Measurements from ENCODE around the gene GPR34.
"Not testable (repeated sequence)": the region's sequence is repeated elsewhere in the genome, so short reads cannot be mapped to it uniquely, and the experiment has no call there.

Gene GPR34

DNA sequence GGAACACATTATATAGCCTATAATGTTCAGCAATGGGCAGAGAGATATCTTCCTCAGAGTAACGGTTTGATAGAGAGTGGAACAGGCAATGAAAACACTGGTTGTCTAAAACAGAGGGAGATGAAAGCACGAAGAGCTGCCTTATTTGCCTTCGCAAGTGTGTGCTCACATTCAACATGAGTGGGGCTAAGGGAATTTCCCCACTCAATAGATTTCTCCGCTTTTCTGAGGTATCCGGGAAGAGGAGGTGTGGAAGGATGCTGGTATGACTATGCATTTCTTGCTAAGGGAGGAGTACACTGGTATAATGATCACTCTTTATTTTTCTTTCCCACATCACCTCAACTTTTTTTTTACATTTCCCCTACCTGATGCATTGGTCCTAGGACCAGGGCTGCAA, 27.4 kb downstream of the GPR34 start:
- no peaks in the 10 kb centered on the region for H3K36me3 ChIP-seq (ENCODE audit: control insufficient read depth, low read length)
- H3K4me3 ChIP-seq (ENCODE audit: low read length), result no peak overlapping the region
- H3K27me3 ChIP-seq (ENCODE audit: control insufficient read depth, low read length), result no peaks in the 10 kb centered on the region
- H3K4me1 ChIP-seq (ENCODE audit: control insufficient read depth, low read length), result peaks cover 29% of the 10 kb centered on the region
- H3K9me3 ChIP-seq (ENCODE audit: control insufficient read depth, insufficient read depth, low read length), result peaks cover 5% of the 10 kb centered on the region; the same call in 1 of the 2 replicates
- H3K27ac ChIP-seq (ENCODE audit: low read depth, low read length), result no peak overlapping the region
- no peak overlapping the region for H3K4me2 ChIP-seq (ENCODE audit: low read length)
- no peaks in the 10 kb centered on the region for H3K79me2 ChIP-seq (ENCODE audit: control insufficient read depth, low read length)
- TF ChIP-seq, protein P1, sequence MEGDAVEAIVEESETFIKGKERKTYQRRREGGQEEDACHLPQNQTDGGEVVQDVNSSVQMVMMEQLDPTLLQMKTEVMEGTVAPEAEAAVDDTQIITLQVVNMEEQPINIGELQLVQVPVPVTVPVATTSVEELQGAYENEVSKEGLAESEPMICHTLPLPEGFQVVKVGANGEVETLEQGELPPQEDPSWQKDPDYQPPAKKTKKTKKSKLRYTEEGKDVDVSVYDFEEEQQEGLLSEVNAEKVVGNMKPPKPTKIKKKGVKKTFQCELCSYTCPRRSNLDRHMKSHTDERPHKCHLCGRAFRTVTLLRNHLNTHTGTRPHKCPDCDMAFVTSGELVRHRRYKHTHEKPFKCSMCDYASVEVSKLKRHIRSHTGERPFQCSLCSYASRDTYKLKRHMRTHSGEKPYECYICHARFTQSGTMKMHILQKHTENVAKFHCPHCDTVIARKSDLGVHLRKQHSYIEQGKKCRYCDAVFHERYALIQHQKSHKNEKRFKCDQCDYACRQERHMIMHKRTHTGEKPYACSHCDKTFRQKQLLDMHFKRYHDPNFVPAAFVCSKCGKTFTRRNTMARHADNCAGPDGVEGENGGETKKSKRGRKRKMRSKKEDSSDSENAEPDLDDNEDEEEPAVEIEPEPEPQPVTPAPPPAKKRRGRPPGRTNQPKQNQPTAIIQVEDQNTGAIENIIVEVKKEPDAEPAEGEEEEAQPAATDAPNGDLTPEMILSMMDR (IDR thresholded peaks at IDR 0.05; ENCODE audit: low read depth, low read length, poor library complexity, severe bottlenecking), result no peak
- TF ChIP-seq EZH2phosphoT487 (IDR thresholded peaks at IDR 0.05; ENCODE audit: borderline replicate concordance, low read length), result no peak
- no peaks in the 10 kb centered on the region for H3K9me2 ChIP-seq (replicated peaks; ENCODE audit: control insufficient read depth, low read length)
- no peaks in the 10 kb centered on the region for H3F3A ChIP-seq (ENCODE audit: control insufficient read depth, insufficient read depth)
- H4K20me1 ChIP-seq (ENCODE audit: control insufficient read depth, insufficient read depth, low read depth, low read length), result no peaks in the 10 kb centered on the region

GRCh38 chrX:41716767-41717473, 28.1 kb downstream of the GPR34 start:
- no peak for TF ChIP-seq EZH2phosphoT487 (IDR thresholded peaks at IDR 0.05; ENCODE audit: borderline replicate concordance, low read length)
- TF ChIP-seq, protein P1 (IDR thresholded peaks at IDR 0.05; ENCODE audit: low read depth, low read length, poor library complexity, severe bottlenecking), result no peak
- H3F3A ChIP-seq (ENCODE audit: control insufficient read depth, insufficient read depth), result no peaks in the 10 kb centered on the region
- peaks cover 5% of the 10 kb centered on the region; the same call in 1 of the 2 replicates for H3K9me3 ChIP-seq (ENCODE audit: control insufficient read depth, insufficient read depth, low read length)

DNA sequence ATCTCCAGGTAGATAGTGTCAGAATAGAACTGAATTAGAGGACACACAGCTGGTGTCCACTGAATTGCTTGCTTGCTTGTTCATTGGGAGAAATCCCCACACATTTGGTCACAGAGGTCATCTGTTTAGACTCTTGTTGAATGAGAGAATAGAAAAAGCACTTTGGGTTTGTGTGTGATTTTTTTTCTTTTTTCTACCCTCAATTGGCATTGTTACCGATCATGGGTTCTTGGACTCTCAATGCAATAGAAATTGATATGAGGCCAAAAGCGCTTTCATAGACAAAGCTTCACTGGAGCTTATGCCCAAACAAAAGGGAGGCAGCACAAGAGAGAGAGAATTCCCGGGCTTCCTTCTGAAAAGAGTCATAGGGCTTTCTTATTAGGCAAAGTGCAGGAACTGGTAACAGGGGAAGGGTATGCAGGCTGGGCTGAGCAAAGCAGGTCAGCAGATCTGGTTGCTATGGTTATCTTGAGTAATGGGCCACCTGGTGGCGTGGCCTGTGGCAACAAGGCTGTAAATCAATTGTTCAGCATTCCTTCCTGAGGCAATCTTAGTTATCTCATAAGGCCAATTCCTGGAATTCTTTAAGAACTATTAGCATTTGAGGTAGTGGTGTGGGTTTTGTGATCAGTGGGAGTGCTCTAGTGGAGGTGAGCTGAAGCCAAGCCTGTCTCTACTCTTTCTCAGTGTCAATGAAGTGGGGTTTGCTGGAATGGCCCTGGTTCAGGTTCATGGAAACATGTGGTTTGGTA, 29.9 kb downstream of the GPR34 start:
- Histone ChIP-seq H3F3A (ENCODE audit: control insufficient read depth, insufficient read depth) (0 out of 2 replicates have a peak, but pooled peaks cover 4% of the 10 kb centered on the region), H3K4me1 (ENCODE audit: control insufficient read depth, low read length) (peaks cover 54% of the 10 kb centered on the region), H3K4me3 (ENCODE audit: low read length) (no peak overlapping the region), H3K79me2 (ENCODE audit: control insufficient read depth, low read length) (no peaks in the 10 kb centered on the region), H3K27me3 (ENCODE audit: control insufficient read depth, low read length) (no peaks in the 10 kb centered on the region), H3K4me2 (ENCODE audit: low read length) (no peak overlapping the region), H3K36me3 (ENCODE audit: control insufficient read depth, low read length) (no peaks in the 10 kb centered on the region), H4K20me1 (ENCODE audit: control insufficient read depth, insufficient read depth, low read depth, low read length) (no peaks in the 10 kb centered on the region), H3K9me2 (replicated peaks; ENCODE audit: control insufficient read depth, low read length) (no peaks in the 10 kb centered on the region), H3K9me3 (ENCODE audit: control insufficient read depth, insufficient read depth, low read length) (peaks cover 5% of the 10 kb centered on the region; the same call in 1 of the 2 replicates), H3K27ac (ENCODE audit: low read depth, low read length) (no peak overlapping the region)
- no peak for TF ChIP-seq EZH2phosphoT487 (IDR thresholded peaks at IDR 0.05; ENCODE audit: borderline replicate concordance, low read length)
- TF ChIP-seq, protein P1 (IDR thresholded peaks at IDR 0.05; ENCODE audit: low read depth, low read length, poor library complexity, severe bottlenecking), result no peak

More at GRCh38 chrX:41716767-41717473, 28.1 kb downstream of the GPR34 start:
- no peaks in the 10 kb centered on the region for H4K20me1 ChIP-seq (ENCODE audit: control insufficient read depth, insufficient read depth, low read depth, low read length)
- H3K27ac ChIP-seq (ENCODE audit: low read depth, low read length), result no peak overlapping the region
- no peaks in the 10 kb centered on the region for H3K36me3 ChIP-seq (ENCODE audit: control insufficient read depth, low read length)
- no peak overlapping the region for H3K4me2 ChIP-seq (ENCODE audit: low read length)
- H3K4me1 ChIP-seq (ENCODE audit: control insufficient read depth, low read length), result peaks cover 36% of the 10 kb centered on the region
- H3K27me3 ChIP-seq (ENCODE audit: control insufficient read depth, low read length), result no peaks in the 10 kb centered on the region
- no peak overlapping the region for H3K4me3 ChIP-seq (ENCODE audit: low read length)
- H3K9me2 ChIP-seq (replicated peaks; ENCODE audit: control insufficient read depth, low read length), result no peaks in the 10 kb centered on the region
- H3K79me2 ChIP-seq (ENCODE audit: control insufficient read depth, low read length), result no peaks in the 10 kb centered on the region

DNA sequence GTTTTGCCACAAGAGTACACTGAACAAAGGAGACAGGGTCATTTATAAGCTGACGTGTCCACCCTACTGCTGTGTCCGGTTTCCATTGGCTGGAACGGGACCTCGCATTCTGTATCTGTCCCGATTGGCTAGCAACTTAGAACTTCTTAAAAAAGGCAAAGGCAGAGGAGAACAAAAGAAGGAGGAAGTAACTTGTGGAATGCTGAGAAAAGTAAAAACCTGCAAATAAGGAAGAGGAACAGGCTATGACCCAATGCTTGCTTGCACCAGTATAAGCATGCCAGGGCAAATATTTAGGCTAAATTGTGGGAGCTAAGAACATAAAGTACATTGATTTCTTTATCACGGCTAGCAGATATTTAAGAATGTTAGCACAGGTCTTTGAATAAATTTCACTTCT, 30.8 kb downstream of the GPR34 start:
- H3K79me2 ChIP-seq (ENCODE audit: control insufficient read depth, low read length); H3K9me2 ChIP-seq (replicated peaks; ENCODE audit: control insufficient read depth, low read length); H4K20me1 ChIP-seq (ENCODE audit: control insufficient read depth, insufficient read depth, low read depth, low read length); H3K4me2 ChIP-seq (ENCODE audit: low read length); H3K4me3 ChIP-seq (ENCODE audit: low read length); H3K9me3 ChIP-seq (ENCODE audit: control insufficient read depth, insufficient read depth, low read length); H3K36me3 ChIP-seq (ENCODE audit: control insufficient read depth, low read length); H3K27me3 ChIP-seq (ENCODE audit: control insufficient read depth, low read length); H3F3A ChIP-seq (ENCODE audit: control insufficient read depth, insufficient read depth): not testable (repeated sequence)
- 0 out of 2 replicates have a peak overlapping the region, but pooled peaks have one; percentile 38 for H3K27ac ChIP-seq (ENCODE audit: low read depth, low read length)
- peaks cover 63% of the 10 kb centered on the region for H3K4me1 ChIP-seq (ENCODE audit: control insufficient read depth, low read length)
